Uterine smooth muscle cell (primary cell): ENCODE data around the gene SIGLEC9. TPM values are rescaled to one million over a fixed set of nuclear protein-coding genes. Genes with fewer than 3 reads are reported as not detected.

Experiments used
- total RNA-seq: library from RNA; depleted of rRNA; stranded (reverse); fragments of >200 nt; gene quantifications from 2 replicates; pipeline ENCODE4 v1.2.3, GENCODE V29; 2014

SIGLEC9 gene
- 0.44 TPM in 1 of 2 replicates, not detected in the other for total RNA-seq

DNA sequence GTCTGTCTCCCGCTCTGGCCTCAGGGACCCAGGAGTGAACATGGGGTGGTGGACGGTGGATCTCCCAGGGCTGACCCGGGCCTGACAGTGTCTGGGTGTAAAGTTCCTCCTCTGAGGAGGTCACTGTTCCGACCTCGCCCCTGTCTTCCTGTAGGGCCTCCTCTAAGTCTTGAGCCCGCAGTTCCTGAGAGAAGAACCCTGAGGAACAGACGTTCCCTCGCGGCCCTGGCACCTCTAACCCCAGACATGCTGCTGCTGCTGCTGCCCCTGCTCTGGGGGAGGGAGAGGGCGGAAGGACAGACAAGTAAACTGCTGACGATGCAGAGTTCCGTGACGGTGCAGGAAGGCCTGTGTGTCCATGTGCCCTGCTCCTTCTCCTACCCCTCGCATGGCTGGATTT, at the start of gene SIGLEC9:
Gene SIGLEC9, plus strand, starts transcription at position 178 of the 400 bp plus-strand sequence. Its CDS starts 69 bp downstream, at position 247.

DNA sequence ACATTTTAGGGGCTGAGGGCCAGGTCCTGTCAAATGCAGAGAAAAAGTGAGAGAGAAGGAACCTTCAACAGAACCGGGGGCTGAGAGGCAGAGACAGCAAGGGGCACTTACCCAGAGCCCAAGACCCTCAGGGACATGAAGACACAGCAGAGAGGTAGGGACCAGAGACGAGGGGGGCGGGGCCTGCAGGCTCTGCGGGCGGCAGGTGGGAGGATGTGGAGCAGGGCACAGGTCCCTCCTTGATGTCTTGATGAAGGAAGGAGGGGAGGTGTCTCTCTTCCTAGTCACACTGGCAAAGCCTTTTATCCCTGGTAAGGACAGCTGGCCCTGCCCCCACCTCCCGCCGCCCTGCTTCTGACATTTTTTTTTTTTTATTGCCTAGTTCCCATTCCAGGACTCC, 42.1 kb upstream of the SIGLEC9 start, which contains the start of gene KLK14:
Gene KLK14, minus strand, starts transcription at position 277 of the 400 bp plus-strand sequence. Its CDS starts 273 bp downstream, at position 4.

DNA sequence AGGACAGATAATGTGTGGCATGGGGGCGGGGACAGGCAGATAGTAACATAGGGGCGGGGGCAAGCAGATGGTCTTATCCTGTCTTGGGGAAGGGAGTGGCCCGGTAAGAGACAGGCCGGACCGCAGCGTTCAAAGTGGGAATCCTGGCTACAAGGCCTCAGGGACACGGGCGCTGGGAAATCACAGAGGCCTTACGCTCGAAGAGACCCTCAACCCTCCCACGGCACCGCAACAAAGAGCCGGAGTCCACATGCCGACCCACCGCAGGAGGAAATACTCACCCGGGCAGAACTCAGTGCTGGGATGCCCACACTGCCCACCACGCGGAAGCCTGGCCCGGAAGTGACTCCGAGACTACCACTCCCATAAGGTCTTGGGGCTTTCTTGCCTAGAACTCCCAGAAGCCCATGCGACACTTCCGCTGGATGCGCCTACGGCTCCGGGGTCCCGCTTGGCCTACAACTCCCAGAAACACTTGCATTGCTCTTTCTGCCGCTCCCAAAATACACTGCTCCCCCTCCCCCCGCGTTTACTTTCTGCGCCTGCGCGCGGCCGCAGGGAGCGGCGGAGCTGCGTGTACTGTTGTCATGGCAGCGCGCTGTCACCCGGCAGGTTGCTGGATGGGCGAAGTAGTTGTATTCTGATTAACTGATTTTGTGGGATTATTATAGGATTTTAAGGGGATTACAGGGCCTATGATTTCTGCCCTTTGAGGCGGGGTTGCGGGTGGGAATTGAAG, 16.5 kb upstream of the SIGLEC9 start, which contains the start of gene CTU1:
Gene CTU1, minus strand, starts transcription at position 344 of the 739 bp plus-strand sequence. CDS start 3,840 bp downstream, outside the sequence.

DNA sequence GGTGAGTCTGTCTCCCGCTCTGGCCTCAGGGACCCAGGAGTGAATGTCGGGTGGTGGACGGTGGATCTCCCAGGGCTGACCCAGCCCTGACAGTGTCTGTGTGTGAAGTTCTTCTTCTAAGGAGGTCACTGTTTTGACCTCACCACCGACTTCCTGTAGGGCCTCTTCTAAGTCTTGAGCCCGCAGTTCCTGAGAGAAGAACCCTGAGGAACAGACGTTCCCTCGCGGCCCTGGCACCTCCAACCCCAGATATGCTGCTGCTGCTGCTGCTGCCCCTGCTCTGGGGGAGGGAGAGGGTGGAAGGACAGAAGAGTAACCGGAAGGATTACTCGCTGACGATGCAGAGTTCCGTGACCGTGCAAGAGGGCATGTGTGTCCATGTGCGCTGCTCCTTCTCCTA, 17.4 kb downstream of the SIGLEC9 start, which contains the start of gene SIGLEC7:
Gene SIGLEC7, plus strand, starts transcription at position 183 of the 400 bp plus-strand sequence. Its CDS starts 69 bp downstream, at position 252.

Other genes with a start within 250 kb of the SIGLEC9 start
- not detected in 2 replicates for gene KLK4, start 213.5 kb upstream of the SIGLEC9 start, total RNA-seq
- gene KLK5, start 171.9 kb upstream of the SIGLEC9 start, total RNA-seq, result not detected in 2 replicates
- not detected in 2 replicates for gene KLK6, start 155.3 kb upstream of the SIGLEC9 start, total RNA-seq
- not detected in 2 replicates for gene KLK7, start 141.0 kb upstream of the SIGLEC9 start, total RNA-seq
- gene KLK8, start 123.3 kb upstream of the SIGLEC9 start, total RNA-seq, result not detected in 2 replicates
- gene KLK10, start 105.2 kb upstream of the SIGLEC9 start, total RNA-seq, result not detected in 2 replicates
- gene KLK11, start 98.3 kb upstream of the SIGLEC9 start, total RNA-seq, result not detected in 2 replicates
- gene KLK12, start 89.9 kb upstream of the SIGLEC9 start, total RNA-seq, result not detected in 2 replicates
- gene KLK13, start 59.8 kb upstream of the SIGLEC9 start, total RNA-seq, result not detected in 2 replicates
- gene KLK14, start 42.0 kb upstream of the SIGLEC9 start, total RNA-seq, result not detected in 2 replicates
- gene CTU1, start 16.5 kb upstream of the SIGLEC9 start, total RNA-seq, result 9.5 and 11.1 TPM in 2 replicates
- not detected in 2 replicates for gene SIGLEC7, start 17.4 kb downstream of the SIGLEC9 start, total RNA-seq
- gene CD33, start 100.2 kb downstream of the SIGLEC9 start, total RNA-seq, result 0.22 TPM in 1 of 2 replicates, not detected in the other
- not detected in 2 replicates for gene SIGLECL1, start 126.2 kb downstream of the SIGLEC9 start, total RNA-seq
- not detected in 2 replicates for gene IGLON5, start 186.7 kb downstream of the SIGLEC9 start, total RNA-seq
- gene VSIG10L, start 217.2 kb downstream of the SIGLEC9 start, total RNA-seq, result 0.22 and 0.50 TPM in 2 replicates
- gene ETFB, start 241.5 kb downstream of the SIGLEC9 start, total RNA-seq, result 130 and 137 TPM in 2 replicates
- gene CLDND2, start 244.1 kb downstream of the SIGLEC9 start, total RNA-seq, result not detected in 2 replicates
- gene NKG7, start 247.7 kb downstream of the SIGLEC9 start, total RNA-seq, result not detected in 2 replicates